GM23338 (cell line): ENCODE measurements around the gene SLC13A5. TPM values are rescaled to one million over a fixed set of nuclear protein-coding genes. Genes with fewer than 3 reads are reported as not detected.

Source experiments
- ATAC-seq: fragments of 200-7000 bp; cut with Tn5 transposase; 3 replicates; pipeline ENCODE4 v1.9.1; 2020
- DNase-seq: peaks from one replicate; pipeline ENCODE4 v3.0.0-alpha.2; 2015; ENCODE audit warnings: low spot score
- H2AFZ ChIP-seq: fragments of 200-600 bp; sonication (generic); 2 replicates; pipeline ENCODE4 v1.8.0; 2016; ENCODE audit warnings: antibody characterized with exemption, mild to moderate bottlenecking, moderate library complexity
- H3F3A ChIP-seq: fragments of 200-600 bp; sonication (generic); replicated peaks from 2 replicates; pipeline ENCODE4 v1.8.0; 2017; ENCODE audit warnings: antibody characterized with exemption, mixed run types, low read depth
- H3K27ac ChIP-seq: fragments of 200-600 bp; sonication (generic); 2 replicates; pipeline ENCODE4 v1.6.1; 2016; ENCODE audit warnings: low read depth
- H3K27me3 ChIP-seq: fragments of 200-600 bp; sonication (generic); 2 replicates; pipeline ENCODE4 v1.8.0; 2016; ENCODE audit warnings: mild to moderate bottlenecking, mixed run types, moderate library complexity; ENCODE audit not compliant: insufficient read depth
- H3K36me3 ChIP-seq: fragments of 200-600 bp; sonication (generic); 2 replicates; pipeline ENCODE4 v1.8.0; 2016; ENCODE audit warnings: mild to moderate bottlenecking; ENCODE audit not compliant: insufficient read depth
- H3K4me1 ChIP-seq: fragments of 200-600 bp; sonication (generic); 2 replicates; pipeline ENCODE4 v1.8.0; 2016; ENCODE audit warnings: mild to moderate bottlenecking, moderate library complexity; ENCODE audit not compliant: insufficient read depth
- H3K4me2 ChIP-seq: fragments of 200-600 bp; sonication (generic); 2 replicates; pipeline ENCODE4 v1.7.1; 2017; ENCODE audit warnings: mixed run types
- H3K4me3 ChIP-seq: fragments of 200-600 bp; sonication (generic); 2 replicates; pipeline ENCODE4 v1.6.1; 2016; ENCODE audit warnings: mixed run types
- H3K79me2 ChIP-seq: fragments of 200-600 bp; sonication (generic); replicated peaks from 2 replicates; pipeline ENCODE4 v1.8.0; 2017; ENCODE audit warnings: mild to moderate bottlenecking; ENCODE audit not compliant: insufficient read depth
- H3K9me2 ChIP-seq: fragments of 200-600 bp; sonication (generic); 2 replicates; pipeline ENCODE4 v1.8.0; 2017; ENCODE audit not compliant: insufficient read depth
- H4K20me1 ChIP-seq: fragments of 200-600 bp; sonication (generic); replicated peaks from 2 replicates; pipeline ENCODE4 v1.8.0; 2017; ENCODE audit warnings: mild to moderate bottlenecking; ENCODE audit not compliant: insufficient read depth
- H3K27ac Mint-ChIP-seq: 2 replicates; pipeline ENCODE4 v1.8.0; 2020; ENCODE audit warnings: inconsistent platforms, mild to moderate bottlenecking, moderate library complexity, mixed read lengths
- H3K27me3 Mint-ChIP-seq: 3 replicates; pipeline ENCODE4 v1.8.0; 2022; ENCODE audit warnings: low read depth, mild to moderate bottlenecking, moderate library complexity, mixed read lengths, inconsistent platforms; ENCODE audit not compliant: insufficient read depth, poor library complexity
- H3K36me3 Mint-ChIP-seq: 3 replicates; pipeline ENCODE4 v1.8.0; 2021; ENCODE audit warnings: low read depth, mild to moderate bottlenecking, inconsistent platforms, moderate library complexity, mixed read lengths
- H3K4me1 Mint-ChIP-seq: 3 replicates; pipeline ENCODE4 v1.8.0; 2020; ENCODE audit warnings: mild to moderate bottlenecking, inconsistent platforms, mixed read lengths
- H3K4me3 Mint-ChIP-seq: 3 replicates; pipeline ENCODE4 v1.8.0; 2021; ENCODE audit warnings: moderate library complexity, mild to moderate bottlenecking, inconsistent platforms, mixed read lengths
- H3K9me3 Mint-ChIP-seq: 3 replicates; pipeline ENCODE4 v1.8.0; 2020; ENCODE audit warnings: moderate library complexity, mild to moderate bottlenecking, inconsistent platforms, mixed read lengths
- CREB1 ChIP-seq: fragments of 250-450 bp; sonication (Bioruptor Pico); IDR thresholded peaks from 2 replicates; pipeline ENCODE4 v1.5.0; 2020; ENCODE audit warnings: low read depth, mild to moderate bottlenecking, moderate library complexity
- CTCF ChIP-seq, 2 experiments: fragments of 200-600 bp in 1 of 2; sonication (generic) in 1 of 2; conservative IDR thresholded peaks; 2 replicates each; pipeline versions ENCODE4 v1.5.1 to v1.6.1; 2016 to 2017; ENCODE audit warnings: antibody characterized with exemption in 2 of 2, low read depth in 2 of 2, mild to moderate bottlenecking in 2 of 2, moderate library complexity in 1 of 2
- ETS1 ChIP-seq: IDR thresholded peaks from 2 replicates; pipeline ENCODE4 v1.6.1; 2016; ENCODE audit warnings: antibody characterized with exemption
- EZH2 ChIP-seq: fragments of 200-600 bp; sonication (generic); IDR thresholded peaks from one replicate; pipeline ENCODE4 v1.8.0; 2017; ENCODE audit warnings: antibody characterized with exemption, mild to moderate bottlenecking, low read depth; ENCODE audit not compliant: unreplicated experiment
- EZH2phosphoT487 ChIP-seq: fragments of 200-600 bp; sonication (generic); IDR thresholded peaks from one replicate; pipeline ENCODE4 v1.8.1; 2018; ENCODE audit warnings: antibody characterized with exemption; ENCODE audit not compliant: unreplicated experiment
- JUNB ChIP-seq: IDR thresholded peaks from one replicate; pipeline ENCODE4 v1.6.1; 2016; ENCODE audit warnings: antibody characterized with exemption; ENCODE audit not compliant: unreplicated experiment
- NANOG ChIP-seq: IDR thresholded peaks from 2 replicates; pipeline ENCODE4 v1.6.1; 2016; ENCODE audit warnings: antibody characterized with exemption, borderline replicate concordance
- POLR2AphosphoS5 ChIP-seq: IDR thresholded peaks from 2 replicates; pipeline ENCODE4 v1.6.1; 2016; ENCODE audit warnings: antibody characterized with exemption, low read depth
- REST ChIP-seq: IDR thresholded peaks from one replicate; pipeline ENCODE4 v1.6.1; 2018; ENCODE audit warnings: antibody characterized with exemption; ENCODE audit not compliant: unreplicated experiment
- STAT1 ChIP-seq: IDR thresholded peaks from one replicate; pipeline ENCODE4 v1.6.1; 2016; ENCODE audit warnings: antibody characterized with exemption; ENCODE audit not compliant: unreplicated experiment
- ZNF114 ChIP-seq: fragments of 250-450 bp; sonication (Bioruptor Pico); IDR thresholded peaks from 2 replicates; pipeline ENCODE4 v1.5.0; 2020; ENCODE audit warnings: mild to moderate bottlenecking, moderate library complexity
- ZNF331 ChIP-seq: fragments of 250-450 bp; sonication (Bioruptor Pico); IDR thresholded peaks from 2 replicates; pipeline ENCODE4 v1.5.0; 2020; ENCODE audit warnings: low read depth, mild to moderate bottlenecking, moderate library complexity
- ZNF462 ChIP-seq: fragments of 250-450 bp; sonication (Bioruptor Pico); IDR thresholded peaks from 2 replicates; pipeline ENCODE4 v1.5.0; 2020; ENCODE audit warnings: mild to moderate bottlenecking, moderate library complexity
- polyA plus RNA-seq: library from polyadenylated mRNA; unstranded; fragments of >200 nt; fragmentation: Nextera tagmentation; extraction: Ambion mirVana; gene quantifications from 2 replicates; pipeline ENCODE4 v1.2.1, GENCODE V29; 2016
- total RNA-seq: library from RNA; depleted of rRNA; stranded (reverse); fragments of >200 nt; shearing (Covaris generic); gene quantifications from 2 replicates; pipeline ENCODE4 v1.2.3, GENCODE V29; 2014

SLC13A5 gene
- total and polyA plus RNA-seq, 2 experiments from 2014 or later, result 1.2 to 2.3 TPM

GRCh38 chr17:6639586-6640535 lies 73.3 kb downstream of the SLC13A5 start:
- H3K36me3 ChIP-seq, result peaks cover 15% of the 10 kb centered on the region; the same call in 1 of the 2 replicates
- peak overlapping the region; percentile 94; the same call in 1 of the 2 replicates for H3K27ac ChIP-seq
- H3K9me2 ChIP-seq, result no peaks in the 10 kb centered on the region
- no peak for TF ChIP-seq NANOG
- TF ChIP-seq ETS1, result no peak
- TF ChIP-seq POLR2AphosphoS5, result no peak
- no peak for TF ChIP-seq CREB1 (CRISPR knock-in tag)
- TF ChIP-seq EZH2phosphoT487, result no peak
- TF ChIP-seq EZH2, result no peak
- no peak for TF ChIP-seq ZNF462 (CRISPR knock-in tag)
- TF ChIP-seq JUNB, result no peak
- TF ChIP-seq ZNF114, result no peak
- TF ChIP-seq CTCF (conservative IDR thresholded peaks at IDR 0.05; ENCODE audit: low read depth in 2 of 2), result no peak
- no peak for TF ChIP-seq ZNF331 (CRISPR knock-in tag)
- no peak for TF ChIP-seq REST
- no peak for TF ChIP-seq STAT1
- H3K4me3 ChIP-seq, result peak overlapping the region; percentile 90
- Mint-ChIP-seq H3K27ac (peak overlapping the region; percentile 100; the same call in 1 of the 2 replicates), H3K36me3 (peaks cover 28% of the 10 kb centered on the region), H3K9me3 (no peaks in the 10 kb centered on the region; the same call in 2 of the 3 replicates), H3K27me3 (peaks cover 19% of the 10 kb centered on the region), H3K4me1 (peaks cover 18% of the 10 kb centered on the region), H3K4me3 (peak overlapping the region; percentile 91)
- peak overlapping the region; percentile 100; the same call in 1 of the 2 replicates for H2AFZ ChIP-seq
- peak; percentile 57 for DNase-seq
- peaks cover 33% of the 10 kb centered on the region for H3K79me2 ChIP-seq
- peak; percentile 48 for ATAC-seq
- H3K4me2 ChIP-seq, result peak overlapping the region; percentile 98
- H3K4me1 ChIP-seq, result peaks cover 12% of the 10 kb centered on the region
- H3K27me3 ChIP-seq, result no peaks in the 10 kb centered on the region
- H4K20me1 ChIP-seq, result peaks cover 10% of the 10 kb centered on the region; the same call in 1 of the 2 replicates
- H3F3A ChIP-seq, result peaks cover 12% of the 10 kb centered on the region; the same call in 1 of the 2 replicates
